ENCODE data around the gene PCDHA3.
"Not testable (repeated sequence)": the region's sequence is repeated elsewhere in the genome, so short reads cannot be mapped to it uniquely, and the experiment has no call there.

Gene PCDHA3

GRCh38 chr5:140780512-140780911, 20.3 kb upstream of the PCDHA3 start:
- H3K36me3 ChIP-seq (ENCODE audit: insufficient read depth) = no peaks in the 10 kb centered on the region
- H4K20me1 ChIP-seq (ENCODE audit: insufficient read depth) = no peaks in the 10 kb centered on the region
- H3K4me2 ChIP-seq = no peak overlapping the region
- H3K4me1 ChIP-seq (ENCODE audit: low read depth, poor library complexity, severe bottlenecking) = no peaks in the 10 kb centered on the region
- no peak overlapping the region for H3K27ac ChIP-seq
- no peak overlapping the region for H2AFZ ChIP-seq (ENCODE audit: low read depth)
- no peaks in the 10 kb centered on the region for H3K79me2 ChIP-seq (ENCODE audit: insufficient read depth, low read depth)
- H3K9ac ChIP-seq = no peak overlapping the region
- TF ChIP-seq, protein P1, sequence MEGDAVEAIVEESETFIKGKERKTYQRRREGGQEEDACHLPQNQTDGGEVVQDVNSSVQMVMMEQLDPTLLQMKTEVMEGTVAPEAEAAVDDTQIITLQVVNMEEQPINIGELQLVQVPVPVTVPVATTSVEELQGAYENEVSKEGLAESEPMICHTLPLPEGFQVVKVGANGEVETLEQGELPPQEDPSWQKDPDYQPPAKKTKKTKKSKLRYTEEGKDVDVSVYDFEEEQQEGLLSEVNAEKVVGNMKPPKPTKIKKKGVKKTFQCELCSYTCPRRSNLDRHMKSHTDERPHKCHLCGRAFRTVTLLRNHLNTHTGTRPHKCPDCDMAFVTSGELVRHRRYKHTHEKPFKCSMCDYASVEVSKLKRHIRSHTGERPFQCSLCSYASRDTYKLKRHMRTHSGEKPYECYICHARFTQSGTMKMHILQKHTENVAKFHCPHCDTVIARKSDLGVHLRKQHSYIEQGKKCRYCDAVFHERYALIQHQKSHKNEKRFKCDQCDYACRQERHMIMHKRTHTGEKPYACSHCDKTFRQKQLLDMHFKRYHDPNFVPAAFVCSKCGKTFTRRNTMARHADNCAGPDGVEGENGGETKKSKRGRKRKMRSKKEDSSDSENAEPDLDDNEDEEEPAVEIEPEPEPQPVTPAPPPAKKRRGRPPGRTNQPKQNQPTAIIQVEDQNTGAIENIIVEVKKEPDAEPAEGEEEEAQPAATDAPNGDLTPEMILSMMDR (conservative IDR thresholded peaks at IDR 0.05; ENCODE audit: low read depth, low read length) = no peak
- H3K4me3 ChIP-seq (IDR thresholded peaks at IDR 0.05; ENCODE audit: insufficient read depth, low read depth, low read length) = no peak overlapping the region
- H3K27me3 ChIP-seq (ENCODE audit: insufficient read depth, low read depth) = no peaks in the 10 kb centered on the region

GRCh38 chr5:140785905-140786686, 14.8 kb upstream of the PCDHA3 start, which contains the start of gene PCDHA1:
Gene PCDHA1, plus strand, starts transcription at chr5:140786140.
- Histone ChIP-seq H4K20me1 (ENCODE audit: insufficient read depth) (no peaks in the 10 kb centered on the region), H2AFZ (ENCODE audit: low read depth) (no peak within 1 kb of the TSS), H3K9ac (no peak within 1 kb of the TSS), H3K27ac (no peak within 1 kb of the TSS), H3K27me3 (ENCODE audit: insufficient read depth, low read depth) (no peaks in the 10 kb centered on the region), H3K4me3 (IDR thresholded peaks at IDR 0.05; ENCODE audit: insufficient read depth, low read depth, low read length) (no peak within 1 kb of the TSS), H3K36me3 (ENCODE audit: insufficient read depth) (no peaks in the 10 kb centered on the region), H3K4me2 (no peak within 1 kb of the TSS), H3K79me2 (ENCODE audit: insufficient read depth, low read depth) (no peaks in the 10 kb centered on the region), H3K4me1 (ENCODE audit: low read depth, poor library complexity, severe bottlenecking) (no peaks in the 10 kb centered on the region)
- TF ChIP-seq, protein P1 (conservative IDR thresholded peaks at IDR 0.05; ENCODE audit: low read depth, low read length) = no peak

DNA sequence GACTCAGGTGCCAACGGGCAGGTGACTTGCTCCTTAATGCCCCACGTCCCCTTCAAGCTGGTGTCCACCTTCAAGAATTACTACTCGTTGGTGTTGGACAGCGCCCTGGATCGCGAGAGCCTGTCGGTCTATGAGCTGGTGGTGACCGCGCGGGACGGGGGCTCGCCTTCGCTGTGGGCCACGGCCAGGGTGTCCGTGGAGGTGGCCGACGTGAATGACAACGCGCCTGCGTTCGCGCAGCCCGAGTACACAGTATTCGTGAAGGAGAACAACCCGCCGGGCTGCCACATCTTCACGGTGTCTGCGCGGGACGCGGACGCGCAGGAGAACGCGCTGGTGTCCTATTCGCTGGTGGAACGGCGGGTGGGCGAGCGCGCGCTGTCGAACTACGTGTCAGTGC, 13.4 kb upstream of the PCDHA3 start:
- not testable (repeated sequence) for H3K4me3 ChIP-seq (IDR thresholded peaks at IDR 0.05; ENCODE audit: insufficient read depth, low read depth, low read length); H3K4me2 ChIP-seq; H3K36me3 ChIP-seq (ENCODE audit: insufficient read depth); H3K4me1 ChIP-seq (ENCODE audit: low read depth, poor library complexity, severe bottlenecking); H3K27ac ChIP-seq; H3K79me2 ChIP-seq (ENCODE audit: insufficient read depth, low read depth); H3K9ac ChIP-seq; H4K20me1 ChIP-seq (ENCODE audit: insufficient read depth); H2AFZ ChIP-seq (ENCODE audit: low read depth); H3K27me3 ChIP-seq (ENCODE audit: insufficient read depth, low read depth)

DNA sequence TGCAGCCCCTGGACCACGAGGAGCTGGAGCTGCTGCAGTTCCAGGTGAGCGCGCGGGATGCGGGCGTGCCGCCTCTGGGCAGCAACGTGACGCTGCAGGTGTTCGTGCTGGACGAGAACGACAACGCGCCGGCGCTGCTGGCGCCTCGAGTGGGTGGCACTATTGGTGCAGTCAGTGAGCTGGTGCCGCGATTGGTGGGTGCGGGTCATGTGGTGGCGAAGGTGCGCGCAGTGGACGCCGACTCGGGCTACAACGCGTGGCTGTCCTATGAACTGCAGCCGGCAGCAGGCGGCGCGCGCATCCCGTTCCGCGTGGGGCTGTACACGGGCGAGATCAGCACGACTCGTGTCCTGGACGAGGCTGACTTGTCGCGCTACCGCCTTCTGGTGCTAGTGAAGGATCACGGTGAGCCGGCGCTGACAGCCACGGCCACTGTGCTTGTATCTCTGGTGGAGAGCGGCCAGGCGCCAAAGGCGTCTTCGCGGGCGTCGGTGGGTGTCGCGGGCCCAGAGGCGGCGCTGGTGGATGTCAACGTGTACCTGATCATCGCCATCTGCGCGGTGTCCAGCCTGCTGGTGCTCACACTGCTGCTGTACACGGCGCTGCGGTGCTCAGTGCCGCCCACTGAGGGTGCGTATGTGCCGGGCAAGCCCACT, 12.9 kb upstream of the PCDHA3 start:
- H3K4me3 ChIP-seq (IDR thresholded peaks at IDR 0.05; ENCODE audit: insufficient read depth, low read depth, low read length); H3K9ac ChIP-seq; H3K79me2 ChIP-seq (ENCODE audit: insufficient read depth, low read depth); H3K27me3 ChIP-seq (ENCODE audit: insufficient read depth, low read depth); H3K27ac ChIP-seq; H3K4me1 ChIP-seq (ENCODE audit: low read depth, poor library complexity, severe bottlenecking); H3K36me3 ChIP-seq (ENCODE audit: insufficient read depth); H2AFZ ChIP-seq (ENCODE audit: low read depth); H4K20me1 ChIP-seq (ENCODE audit: insufficient read depth); H3K4me2 ChIP-seq: not testable (repeated sequence)

- no peak overlapping the region for H3K27ac ChIP-seq
Measured at GRCh38 chr5:140791089-140791488, 9.8 kb upstream of the PCDHA3 start.

More at GRCh38 chr5:140791089-140791488, 9.8 kb upstream of the PCDHA3 start:
- no peaks in the 10 kb centered on the region for H3K27me3 ChIP-seq (ENCODE audit: insufficient read depth, low read depth)
- TF ChIP-seq, protein P1 (conservative IDR thresholded peaks at IDR 0.05; ENCODE audit: low read depth, low read length) = no peak
- H4K20me1 ChIP-seq (ENCODE audit: insufficient read depth) = no peaks in the 10 kb centered on the region
- no peak overlapping the region for H3K4me2 ChIP-seq
- no peak overlapping the region for H2AFZ ChIP-seq (ENCODE audit: low read depth)
- no peaks in the 10 kb centered on the region for H3K36me3 ChIP-seq (ENCODE audit: insufficient read depth)
- H3K4me3 ChIP-seq (IDR thresholded peaks at IDR 0.05; ENCODE audit: insufficient read depth, low read depth, low read length) = no peak overlapping the region
- no peaks in the 10 kb centered on the region for H3K79me2 ChIP-seq (ENCODE audit: insufficient read depth, low read depth)
- no peak overlapping the region for H3K9ac ChIP-seq
- H3K4me1 ChIP-seq (ENCODE audit: low read depth, poor library complexity, severe bottlenecking) = no peaks in the 10 kb centered on the region

All from KMS-11 (cell line).